GM10248 (cell line): ENCODE measurements around the gene CAMK4.

Experiments used
- CTCF ChIA-PET: fragments of 300-600 bp; sonication (Branson Sonifier 250); formaldehyde crosslinking; extraction: SDS; loops from one replicate; lab custom pipeline; 2021; ENCODE audit warnings: antibody characterized with exemption; lab: Yijun Ruan, JAX
- POLR2A ChIA-PET: fragments of 350-650 bp; sonication (Branson Sonifier 250); formaldehyde crosslinking; extraction: SDS; loops from one replicate; lab custom pipeline; 2020; ENCODE audit warnings: antibody characterized with exemption; lab: Yijun Ruan, JAX
- DNase-seq: peaks from one replicate; pipeline ENCODE4 v3.0.0; 2012; ENCODE audit errors: extremely low spot score
- CTCF ChIP-seq: IDR thresholded peaks from 2 replicates; pipeline ENCODE4 v1.5.1; 2012; ENCODE audit warnings: mild to moderate bottlenecking, low read depth; ENCODE audit errors: extremely low read depth, missing control alignments, control extremely low read depth

Gene CAMK4

DNA sequence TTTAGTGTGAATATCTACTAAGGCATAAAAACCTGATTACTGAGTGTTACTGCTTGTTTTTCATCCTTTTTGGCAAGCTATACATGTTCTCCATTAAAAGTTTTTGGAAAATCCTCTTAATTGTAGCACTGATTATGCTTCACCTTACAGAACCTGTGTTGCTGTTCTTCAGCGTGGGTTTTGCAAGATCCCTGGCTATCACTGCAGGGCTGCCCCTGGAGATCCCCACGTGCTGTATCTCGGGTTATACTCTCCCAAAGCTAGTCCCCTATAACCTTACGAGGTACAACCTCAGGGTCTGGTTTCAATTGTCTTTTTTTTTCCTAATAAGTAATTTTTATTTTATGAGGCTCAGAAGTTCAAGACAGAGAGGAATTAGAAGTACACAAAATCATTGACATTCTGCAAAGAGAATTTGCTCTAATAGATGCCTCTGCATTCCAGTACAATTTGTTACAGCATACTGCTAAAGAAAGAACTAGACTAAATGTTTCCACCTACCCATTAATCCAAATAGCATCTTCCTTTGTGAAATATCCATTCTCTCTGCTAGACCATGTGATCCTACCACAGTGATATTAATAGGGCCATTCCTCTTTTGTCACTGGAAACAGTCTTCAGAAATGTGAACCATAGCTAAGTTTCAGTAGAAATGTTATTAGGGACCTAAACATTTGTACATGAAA is 25.8 kb upstream of the CAMK4 start:
- POLR2A ChIA-PET = interaction anchor here (0.6 kb wide), 1 partner anchor 1717 kb away, joined by 6 read pairs; no protein-coding TSS in a partner anchor
- CTCF ChIA-PET = interaction anchor here (0.9 to 4.4 kb wide), 7 partner anchors 9 to 65 kb away, joined by 3 to 24 read pairs (median 3); partner anchors contain the start of gene CAMK4
- no peak for DNase-seq
- no peak for TF ChIP-seq CTCF

DNA sequence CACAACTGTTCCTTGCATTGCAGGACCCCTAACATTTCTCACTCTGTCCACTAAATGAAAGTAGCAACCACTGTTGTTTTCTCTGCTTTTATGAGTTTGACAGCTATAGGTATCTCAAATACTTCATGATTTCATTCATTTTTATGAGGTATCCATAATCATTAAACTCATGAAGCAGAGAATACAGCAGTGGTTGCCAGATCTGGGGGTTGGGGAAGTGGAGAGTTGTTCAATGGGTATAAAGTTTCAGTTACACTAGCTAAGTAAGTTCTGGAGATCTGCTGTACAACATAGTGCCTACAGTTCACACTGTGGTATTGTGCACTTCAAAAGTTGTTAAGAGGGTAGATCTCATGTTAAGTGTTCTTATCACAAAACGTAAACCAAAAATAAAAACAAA is 23.4 kb upstream of the CAMK4 start:
- TF ChIP-seq CTCF = no peak
- no peak for DNase-seq
- POLR2A ChIA-PET = no interaction called here
- CTCF ChIA-PET = interaction anchor here (0.7 to 4.4 kb wide), 5 partner anchors 10 to 94 kb away, joined by 3 to 24 read pairs (median 4); partner anchors contain the start of gene CAMK4

GRCh38 chr5:111201705-111202104 is 22.5 kb upstream of the CAMK4 start:
- CTCF ChIA-PET = interaction anchor here (1.1 to 4.4 kb wide), 4 partner anchors 12 to 93 kb away, joined by 3 to 24 read pairs (median 4); partner anchors contain the start of gene CAMK4

GRCh38 chr5:111211341-111211740 is 12.8 kb upstream of the CAMK4 start:
- CTCF ChIA-PET = interaction anchor here (0.6 to 2.9 kb wide), 7 partner anchors 8 to 67 kb away, joined by 3 to 13 read pairs (median 3); partner anchors contain the start of gene CAMK4

More at GRCh38 chr5:111201705-111202104, 22.5 kb upstream of the CAMK4 start:
- TF ChIP-seq CTCF = no peak
- no peak for DNase-seq
- POLR2A ChIA-PET = no interaction called here

DNA sequence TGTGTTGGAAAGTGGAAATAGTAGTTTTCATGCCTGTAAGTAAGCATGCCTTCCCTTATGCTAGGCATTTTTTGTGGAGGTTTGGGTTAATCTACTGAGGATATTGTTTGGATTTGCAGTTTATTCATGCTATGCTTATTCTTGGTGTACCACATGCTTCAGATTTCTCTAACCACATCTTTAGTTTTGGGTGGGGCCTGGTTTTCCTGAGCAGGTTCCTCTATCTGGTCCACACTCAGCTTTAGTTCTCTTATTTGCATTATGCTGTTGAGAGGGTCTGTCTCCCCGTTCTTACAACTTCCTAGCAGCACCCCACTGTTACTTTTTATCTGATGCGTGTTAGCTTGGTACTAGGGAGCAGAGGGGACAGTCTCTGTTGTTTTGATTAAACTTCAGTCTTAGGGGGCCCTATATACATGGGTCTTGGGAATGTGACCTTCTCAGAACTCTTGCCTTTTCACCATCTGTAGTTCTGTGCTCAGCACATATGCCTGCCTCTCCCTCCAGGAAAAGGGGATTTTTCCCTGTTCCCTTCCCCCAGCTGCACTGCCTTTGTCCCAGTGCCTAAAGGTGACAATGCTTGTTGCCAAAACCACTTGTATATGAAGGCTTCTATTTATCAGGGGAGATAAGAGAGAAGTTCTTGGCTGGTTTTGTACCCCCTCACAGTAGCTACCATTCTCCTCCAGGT is 10.0 kb upstream of the CAMK4 start:
- ChIA-PET CTCF (interaction anchor here (1.2 to 2.9 kb wide), 2 partner anchors 9 to 13 kb away, joined by 4 to 13 read pairs; partner anchors contain the start of gene CAMK4), POLR2A (no interaction called here)
- DNase-seq = no peak
- no peak for TF ChIP-seq CTCF

More at GRCh38 chr5:111211341-111211740, 12.8 kb upstream of the CAMK4 start:
- no peak for DNase-seq
- no peak for TF ChIP-seq CTCF
- POLR2A ChIA-PET = interaction anchor here (0.6 kb wide), 1 partner anchor 44 kb away, joined by 3 read pairs; no protein-coding TSS in a partner anchor

GRCh38 chr5:111215971-111216370 is 8.2 kb upstream of the CAMK4 start:
- DNase-seq = no peak
- CTCF ChIA-PET = interaction anchor here (1.0 to 1.3 kb wide), 2 partner anchors 8 to 11 kb away, joined by 3 to 5 read pairs; partner anchors contain the start of gene CAMK4
- TF ChIP-seq CTCF = no peak
- POLR2A ChIA-PET = no interaction called here
